TTC549 (cell line): ENCODE results near the gene TMEM170B.

Source experiments
- FAIRE-seq: peaks from 2 replicates; lab custom pipeline; 2012; peaks lifted over from hg19 to GRCh38; lab: Jason Lieb, UNC

Gene TMEM170B

DNA sequence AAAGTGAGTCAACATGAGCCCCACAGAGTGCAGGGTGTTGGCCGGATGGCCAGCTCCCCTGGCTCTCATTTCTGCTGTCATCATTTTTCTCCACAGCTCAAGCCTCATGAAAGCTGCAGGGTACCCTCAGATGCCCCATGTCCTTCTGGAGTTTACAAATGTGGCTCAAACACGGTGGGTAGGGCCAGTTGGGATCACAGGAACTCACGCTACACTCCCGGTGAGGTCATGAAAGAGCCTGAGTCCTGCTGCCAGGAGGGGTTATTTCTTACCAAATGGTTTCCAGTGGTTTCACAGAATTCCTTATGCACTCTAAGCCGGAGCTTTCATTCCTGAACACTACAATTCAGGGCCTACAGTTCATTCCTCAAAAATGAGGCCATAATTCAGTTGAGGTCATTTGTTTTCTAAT lies 78.7 kb downstream of the TMEM170B start:
- no peak for FAIRE-seq

DNA sequence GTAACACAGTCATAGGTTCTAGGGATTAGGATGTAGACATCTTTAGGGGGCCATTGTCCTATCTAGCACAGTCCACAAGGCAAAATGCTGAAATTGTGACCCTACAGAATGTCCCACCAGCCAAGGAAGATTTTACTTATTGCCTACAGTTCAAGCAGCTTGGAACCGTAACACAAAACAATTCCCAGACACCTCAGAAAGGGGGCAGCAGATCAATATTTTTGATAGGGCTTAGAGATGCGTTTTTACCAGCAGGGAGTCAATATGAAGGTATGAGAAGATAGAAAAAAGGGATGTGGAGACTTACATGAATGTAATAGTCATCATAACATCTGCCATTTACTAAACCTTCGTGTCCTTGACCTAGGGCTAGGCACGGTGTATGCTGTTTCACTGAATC lies 81.0 kb downstream of the TMEM170B start:
- peak; percentile 93 for FAIRE-seq

DNA sequence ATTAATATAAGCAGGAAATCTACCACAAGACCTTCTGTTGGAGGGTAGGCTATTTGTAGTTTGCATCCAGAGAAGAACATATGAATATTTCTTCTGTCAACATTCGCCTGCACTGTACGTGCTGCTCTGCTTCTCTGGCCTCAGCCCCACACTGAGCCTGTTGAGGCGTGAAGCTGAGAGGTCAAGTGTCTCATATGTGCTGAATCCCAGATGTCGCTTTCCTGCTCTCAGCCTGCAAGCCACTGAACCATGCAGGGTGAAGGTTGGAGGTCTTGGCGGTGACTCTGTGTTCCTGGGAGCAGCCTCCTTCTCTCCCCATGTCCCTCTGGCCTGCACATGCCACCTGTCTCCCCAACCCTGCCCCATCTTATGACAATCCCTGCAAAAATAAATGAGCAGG lies 83.6 kb downstream of the TMEM170B start:
- no peak for FAIRE-seq

DNA sequence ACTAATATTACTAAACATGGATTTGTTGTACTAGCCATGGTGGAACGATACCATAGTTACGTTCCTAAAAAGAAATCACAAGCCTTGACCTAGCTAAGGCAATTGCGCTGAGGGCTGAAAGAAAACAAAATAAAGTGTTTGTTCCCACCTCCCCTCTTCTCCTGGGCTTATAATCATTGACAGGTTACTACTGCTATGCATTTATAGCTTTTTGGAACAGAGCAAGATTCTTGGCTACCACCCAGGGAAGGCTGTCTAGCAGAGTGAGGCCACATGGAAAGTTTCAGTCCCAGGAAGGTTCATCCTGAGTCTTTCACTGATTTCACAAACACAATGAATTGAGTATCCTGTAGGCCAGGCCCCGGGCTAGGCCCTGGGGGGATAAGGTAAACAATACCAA lies 84.6 kb downstream of the TMEM170B start:
- FAIRE-seq: peak; percentile 95

DNA sequence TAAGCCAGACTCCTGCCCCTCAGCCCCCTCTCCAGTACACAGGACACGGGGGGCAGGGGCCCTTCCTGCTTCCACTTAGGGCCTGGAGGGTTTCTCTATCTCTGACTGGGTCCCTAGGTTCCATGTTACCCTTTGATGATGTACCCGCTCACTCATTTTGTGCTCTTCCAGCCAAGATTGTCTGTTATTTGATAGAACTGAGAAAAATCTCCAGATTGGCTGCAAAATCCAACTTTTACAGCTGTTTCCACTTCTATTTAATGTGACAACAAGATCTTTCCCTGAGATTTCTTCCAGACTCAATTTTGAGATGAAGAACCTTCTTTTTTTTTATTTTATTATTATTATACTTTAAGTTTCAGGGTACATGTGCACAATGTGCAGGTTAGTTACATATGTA lies 85.7 kb downstream of the TMEM170B start:
- FAIRE-seq: no peak

GRCh38 chr6:11625302-11625701 lies 87.8 kb downstream of the TMEM170B start:
- FAIRE-seq: no peak

DNA sequence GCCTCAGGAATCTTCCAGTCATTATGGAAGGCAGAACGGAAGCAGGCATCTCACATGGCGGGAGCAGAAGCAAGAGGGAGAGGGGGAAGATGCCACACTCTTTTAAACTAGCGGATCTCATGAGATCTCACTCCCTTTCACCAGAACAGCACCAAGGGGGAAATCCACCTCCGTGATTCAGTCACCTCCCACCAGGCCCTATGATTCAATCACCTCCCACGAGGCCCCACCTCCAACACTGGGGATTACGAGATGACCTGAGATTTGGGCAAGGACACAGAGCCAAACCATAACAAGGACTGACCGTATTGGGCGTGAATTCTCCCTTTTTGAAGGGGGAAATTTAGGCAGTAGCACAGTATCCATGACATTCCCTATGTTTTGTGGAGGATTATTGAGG lies 88.8 kb downstream of the TMEM170B start:
- no peak for FAIRE-seq

- no peak for FAIRE-seq
Observed at GRCh38 chr6:11628562-11628961, 91.0 kb downstream of the TMEM170B start.

- no peak for FAIRE-seq
Observed at GRCh38 chr6:11631008-11631407, 93.5 kb downstream of the TMEM170B start.

- FAIRE-seq: no peak
Observed at GRCh38 chr6:11631539-11631938, 94.0 kb downstream of the TMEM170B start.

GRCh38 chr6:11632231-11632630 lies 94.7 kb downstream of the TMEM170B start:
- FAIRE-seq: no peak

GRCh38 chr6:11632795-11633511 lies 95.4 kb downstream of the TMEM170B start:
- no peak for FAIRE-seq
